Osteocyte (in vitro differentiated cells): ENCODE measurements around the gene PPP1CA. TPM values are rescaled to one million over a fixed set of nuclear protein-coding genes. Genes with fewer than 3 reads are reported as not detected.

Experiments
- DNase-seq: peaks from one replicate; pipeline ENCODE4 v3.0.0; 2021; ENCODE audit warnings: mixed read lengths; ENCODE audit not compliant: unreplicated experiment; ENCODE audit errors: extremely low spot score
- H3K27ac Mint-ChIP-seq: one replicate; pipeline ENCODE4 v1.8.0; 2021; ENCODE audit warnings: mild to moderate bottlenecking, mixed read lengths; ENCODE audit not compliant: unreplicated experiment
- H3K27me3 Mint-ChIP-seq: one replicate; pipeline ENCODE4 v1.8.0; 2021; ENCODE audit warnings: mixed read lengths; ENCODE audit not compliant: unreplicated experiment
- H3K36me3 Mint-ChIP-seq: one replicate; pipeline ENCODE4 v1.8.0; 2021; ENCODE audit warnings: mixed read lengths; ENCODE audit not compliant: unreplicated experiment
- H3K4me1 Mint-ChIP-seq: one replicate; pipeline ENCODE4 v1.8.0; 2021; ENCODE audit warnings: mixed read lengths; ENCODE audit not compliant: unreplicated experiment
- H3K4me3 Mint-ChIP-seq: one replicate; pipeline ENCODE4 v1.8.0; 2021; ENCODE audit warnings: mild to moderate bottlenecking, moderate library complexity, mixed read lengths; ENCODE audit not compliant: unreplicated experiment
- H3K9me3 Mint-ChIP-seq: one replicate; pipeline ENCODE4 v1.8.0; 2021; ENCODE audit warnings: mixed read lengths; ENCODE audit not compliant: unreplicated experiment
- CTCF ChIP-seq: fragments of 200-600 bp; sonication (generic); IDR thresholded peaks from 2 replicates; pipeline ENCODE4 v1.5.0; 2021; ENCODE audit warnings: antibody characterized with exemption, mild to moderate bottlenecking, moderate library complexity
- total RNA-seq: library from RNA; stranded (reverse); gene quantifications from 2 replicates; pipeline ENCODE4 v1.2.1, GENCODE V29; 2021

PPP1CA gene
- total RNA-seq, 1 donor from 2014 or later: 140 TPM

GRCh38 chr11:67374571-67375281 lies 26.9 kb downstream of the PPP1CA start:
- Mint-ChIP-seq H3K27me3 (no peaks in the 10 kb centered on the region), H3K27ac (peak overlapping the region; percentile 98), H3K9me3 (no peaks in the 10 kb centered on the region), H3K4me3 (peak overlapping the region; percentile 87), H3K36me3 (no peaks in the 10 kb centered on the region), H3K4me1 (peaks cover 59% of the 10 kb centered on the region)
- no peak for TF ChIP-seq CTCF
- DNase-seq: no peak

GRCh38 chr11:67373648-67374570 lies 27.7 kb downstream of the PPP1CA start:
- Mint-ChIP-seq H3K4me1 (peaks cover 55% of the 10 kb centered on the region), H3K36me3 (no peaks in the 10 kb centered on the region), H3K27me3 (no peaks in the 10 kb centered on the region), H3K27ac (peak overlapping the region; percentile 98), H3K4me3 (peak overlapping the region; percentile 87), H3K9me3 (no peaks in the 10 kb centered on the region)
- peak; percentile 55 for TF ChIP-seq CTCF
- DNase-seq: peak; percentile 93

DNA sequence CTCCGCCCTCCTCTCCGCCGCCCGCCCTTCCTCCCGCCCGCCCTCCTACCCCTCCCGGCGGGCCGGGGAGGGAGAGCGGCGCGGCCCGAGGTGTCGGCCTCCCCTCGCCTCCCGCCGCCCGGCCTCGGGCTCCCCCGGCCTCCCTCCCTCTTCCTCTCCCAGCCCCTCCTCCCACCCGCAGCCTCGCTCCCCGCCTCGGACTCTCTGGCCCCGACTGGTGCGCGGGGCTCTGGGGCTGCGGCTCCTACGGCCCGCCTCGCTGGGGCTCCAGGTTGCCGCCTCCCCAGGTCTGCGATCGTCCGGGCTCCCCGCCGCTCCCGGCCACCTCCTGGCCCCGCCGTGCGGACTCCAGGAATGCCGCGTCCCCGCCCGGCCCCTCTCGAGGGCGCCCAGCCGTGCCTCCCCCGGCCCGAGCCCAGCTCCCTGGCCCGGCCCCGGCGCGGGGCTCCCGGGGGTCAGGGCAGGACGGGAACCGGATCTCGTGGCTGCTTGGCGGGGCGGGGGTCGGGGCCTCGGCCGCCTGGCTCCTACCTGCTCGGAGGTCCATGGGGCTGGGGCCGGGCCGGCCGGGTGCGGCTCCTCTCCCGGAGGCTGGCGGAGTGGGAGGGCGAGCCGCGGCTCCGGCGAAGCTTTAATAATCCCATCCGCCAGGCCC lies 28.5 kb downstream of the PPP1CA start, which contains the start of gene CLCF1:
Gene CLCF1 (minus strand): TSS at position 606 of the 655 bp plus-strand sequence. CDS start 59 bp downstream, at position 547.
- peak within 1 kb of the TSS; percentile 87 for H3K4me3 Mint-ChIP-seq
- TF ChIP-seq CTCF: no peak
- H3K9me3 Mint-ChIP-seq: no peaks in the 10 kb centered on the region
- H3K4me1 Mint-ChIP-seq: peaks cover 50% of the 10 kb centered on the region
- peak within 1 kb of the TSS; percentile 98 for H3K27ac Mint-ChIP-seq
- DNase-seq: peak; percentile 89
- no peaks in the 10 kb centered on the region for H3K27me3 Mint-ChIP-seq
- no peaks in the 10 kb centered on the region for H3K36me3 Mint-ChIP-seq

DNA sequence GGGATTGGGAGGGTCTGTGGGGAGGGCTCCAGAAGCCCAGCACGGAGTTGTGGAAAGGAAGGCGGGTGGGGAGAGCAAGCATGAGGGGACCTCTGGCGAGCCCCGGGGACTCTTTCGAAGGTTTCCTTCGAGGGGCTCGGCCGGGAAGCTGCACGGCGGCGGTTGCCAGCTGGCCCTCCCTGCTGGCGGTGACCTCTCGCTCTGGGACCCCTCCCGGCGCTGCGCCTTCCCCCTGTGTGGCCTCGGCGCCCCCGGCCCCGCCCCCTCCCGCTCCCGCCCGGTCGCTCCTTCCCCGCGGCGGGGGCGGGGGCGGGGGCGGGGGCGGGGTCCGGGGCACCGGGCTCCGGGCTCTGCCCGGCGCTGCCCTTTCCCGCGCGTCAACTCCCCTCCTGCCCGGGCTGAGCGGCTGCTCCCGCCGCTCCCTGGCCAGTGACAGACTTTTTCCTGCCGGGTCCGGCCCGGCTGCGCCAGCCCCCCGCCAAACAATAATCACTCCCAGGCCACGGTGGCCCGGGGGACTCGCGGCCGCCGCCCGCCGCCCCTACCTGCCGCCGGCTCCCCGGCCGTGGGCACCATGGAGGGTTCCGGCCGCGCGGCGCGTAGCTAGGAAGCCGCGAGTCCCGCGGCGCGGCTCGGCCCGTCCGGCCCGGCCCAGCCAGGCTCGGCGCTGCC lies 29.2 kb downstream of the PPP1CA start:
- H3K4me1 Mint-ChIP-seq: peaks cover 56% of the 10 kb centered on the region
- H3K27me3 Mint-ChIP-seq: no peaks in the 10 kb centered on the region
- H3K9me3 Mint-ChIP-seq: no peaks in the 10 kb centered on the region
- no peak overlapping the region for H3K27ac Mint-ChIP-seq
- H3K4me3 Mint-ChIP-seq: peak overlapping the region; percentile 74
- H3K36me3 Mint-ChIP-seq: no peaks in the 10 kb centered on the region
- no peak for DNase-seq
- no peak for TF ChIP-seq CTCF
